ENCODE results near the gene IRX2.

The IRX2 gene

GRCh38 chr5:2698581-2698980 lies 52.9 kb downstream of the IRX2 start:
- Histone ChIP-seq H3K9me3 (ENCODE audit: insufficient read depth, low read depth, low read length) (no peaks in the 10 kb centered on the region), H3K9ac (ENCODE audit: low read depth, low read length) (no peak overlapping the region), H3K27me3 (ENCODE audit: insufficient read depth, low read length) (no peaks in the 10 kb centered on the region), H3K4me1 (ENCODE audit: insufficient read depth, low read length) (no peaks in the 10 kb centered on the region), H3K27ac (ENCODE audit: low read length) (no peak overlapping the region), H3K36me3 (ENCODE audit: insufficient read depth, low read depth, low read length) (no peaks in the 10 kb centered on the region), H3K4me3 (ENCODE audit: low read length) (no peak overlapping the region)

GRCh38 chr5:2697446-2698200 lies 53.9 kb downstream of the IRX2 start:
- Histone ChIP-seq H3K27me3 (ENCODE audit: insufficient read depth, low read length) (no peaks in the 10 kb centered on the region), H3K4me3 (ENCODE audit: low read length) (no peak overlapping the region), H3K27ac (ENCODE audit: low read length) (no peak overlapping the region), H3K9ac (ENCODE audit: low read depth, low read length) (no peak overlapping the region), H3K9me3 (ENCODE audit: insufficient read depth, low read depth, low read length) (no peaks in the 10 kb centered on the region), H3K36me3 (ENCODE audit: insufficient read depth, low read depth, low read length) (no peaks in the 10 kb centered on the region), H3K4me1 (ENCODE audit: insufficient read depth, low read length) (no peaks in the 10 kb centered on the region)

- H3K4me1 ChIP-seq (ENCODE audit: insufficient read depth, low read length): no peaks in the 10 kb centered on the region
- no peak overlapping the region for H3K4me3 ChIP-seq (ENCODE audit: low read length)
- no peaks in the 10 kb centered on the region for H3K27me3 ChIP-seq (ENCODE audit: insufficient read depth, low read length)
- H3K9ac ChIP-seq (ENCODE audit: low read depth, low read length): no peak overlapping the region
- no peaks in the 10 kb centered on the region for H3K9me3 ChIP-seq (ENCODE audit: insufficient read depth, low read depth, low read length)
- no peak overlapping the region for H3K27ac ChIP-seq (ENCODE audit: low read length)
- H3K36me3 ChIP-seq (ENCODE audit: insufficient read depth, low read depth, low read length): no peaks in the 10 kb centered on the region
Observed at GRCh38 chr5:2697041-2697440, 54.4 kb downstream of the IRX2 start.

Measured in iPS-20b (cell line).